LNCaP clone FGC (cell line): ENCODE data around the gene DLX4.

ENCODE experiments used
- DNase-seq: peaks from one replicate; pipeline ENCODE4 v3.0.0-alpha.2; 2011; ENCODE audit warnings: low read depth
- H3K4me3 ChIP-seq: 2 replicates; pipeline ENCODE4 v1.5.1; 2011; ENCODE audit warnings: mild to moderate bottlenecking, low read depth, low read length, control low read depth
- CTCF ChIP-seq: IDR thresholded peaks from 2 replicates; pipeline ENCODE4 v1.5.1; 2012; ENCODE audit warnings: mild to moderate bottlenecking; ENCODE audit not compliant: control insufficient read depth, insufficient read depth; ENCODE audit errors: extremely low read depth

DLX4 gene

GRCh38 chr17:49996121-49996494 lies 27.1 kb downstream of the DLX4 start:
- DNase-seq = no peak
- TF ChIP-seq CTCF = no peak
- H3K4me3 ChIP-seq = no peak overlapping the region

GRCh38 chr17:49996495-49997300 lies 27.7 kb downstream of the DLX4 start:
- TF ChIP-seq CTCF = peak; percentile 97
- no peak for DNase-seq
- peak overlapping the region; percentile 42 for H3K4me3 ChIP-seq

GRCh38 chr17:49997301-49997650 lies 28.3 kb downstream of the DLX4 start:
- no peak for DNase-seq
- no peak for TF ChIP-seq CTCF
- H3K4me3 ChIP-seq = no peak overlapping the region

- peak; percentile 84 for TF ChIP-seq CTCF
- DNase-seq = peak; percentile 54
- no peak overlapping the region for H3K4me3 ChIP-seq
These were observed 29.0 kb downstream of the DLX4 start for GRCh38 chr17:49997773-49998703.

GRCh38 chr17:49998836-49999511 lies 30.0 kb downstream of the DLX4 start:
- no peak overlapping the region for H3K4me3 ChIP-seq
- TF ChIP-seq CTCF = no peak
- no peak for DNase-seq

GRCh38 chr17:50003911-50004310 lies 34.9 kb downstream of the DLX4 start:
- no peak overlapping the region for H3K4me3 ChIP-seq
- no peak for TF ChIP-seq CTCF
- no peak for DNase-seq
